NCI-H2171 (cell line): ENCODE data around the gene PHLDB1.

ENCODE experiments used
- DNase-seq: peaks from one replicate; lab custom pipeline; 2025; lab: John Stamatoyannopoulos, UW

PHLDB1 gene

DNA sequence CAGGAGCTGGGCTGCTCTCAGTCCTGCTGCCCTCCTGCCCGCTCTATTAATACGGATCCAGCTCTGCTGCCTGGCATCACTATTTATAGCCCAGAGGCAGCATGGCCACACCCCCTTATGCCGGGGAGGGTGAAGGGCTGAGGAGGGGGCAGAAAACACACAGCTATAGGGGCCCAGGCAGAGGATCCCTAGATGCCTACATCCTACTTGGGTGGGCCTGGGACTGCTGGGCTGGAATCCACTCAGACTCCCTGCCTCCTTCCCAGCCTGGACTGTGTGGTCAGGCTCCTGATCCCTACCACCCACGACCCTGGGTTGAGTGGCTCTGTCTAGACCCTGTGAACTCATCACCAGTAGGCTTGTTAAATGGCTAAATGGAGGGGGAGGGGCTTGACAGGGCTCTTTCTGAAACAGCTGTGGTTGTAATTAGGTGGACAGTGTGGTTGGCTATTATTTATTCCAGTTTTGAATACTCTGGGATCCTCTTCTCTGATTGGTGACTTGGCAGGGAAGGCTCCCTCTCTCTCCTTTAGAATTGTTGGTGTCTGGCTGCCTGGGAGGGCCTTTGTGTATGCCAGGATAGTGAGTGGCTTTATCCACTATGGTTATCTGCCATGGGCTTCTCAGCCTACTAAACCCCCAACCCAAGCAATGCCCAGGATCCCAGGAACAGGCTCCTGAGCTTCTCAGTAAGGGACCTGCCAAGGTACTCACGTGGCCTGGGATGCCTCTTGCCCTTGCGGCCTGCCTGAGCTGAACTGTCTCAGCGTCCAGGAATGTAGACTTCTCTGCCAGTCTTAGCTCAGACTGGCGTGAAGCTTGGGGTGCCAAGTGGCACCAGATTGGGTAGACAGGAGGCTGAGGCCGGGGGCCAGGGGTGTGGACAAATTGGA, 15.2 kb downstream of the PHLDB1 start:
- DNase-seq = no peak

DNA sequence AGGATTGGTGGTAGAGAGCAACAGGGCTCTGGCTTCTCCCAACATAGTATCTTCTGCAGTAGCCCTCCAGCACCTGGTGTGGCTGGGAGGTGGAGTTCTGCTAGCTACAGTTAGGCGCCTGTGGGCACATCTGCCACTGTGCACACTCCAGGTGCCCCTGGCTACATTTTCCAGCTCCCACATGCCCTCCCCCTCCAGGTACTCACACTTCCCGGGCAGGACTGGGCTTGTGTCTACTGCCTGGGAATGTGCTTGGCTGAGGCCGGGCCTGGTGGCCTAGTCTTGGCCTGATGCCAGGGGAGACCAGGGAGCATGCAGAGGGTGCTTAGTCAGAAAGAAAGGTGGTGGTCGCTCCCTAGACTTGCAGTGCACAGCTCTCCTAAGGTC, 15.8 kb downstream of the PHLDB1 start:
- DNase-seq = peak; percentile 69

DNA sequence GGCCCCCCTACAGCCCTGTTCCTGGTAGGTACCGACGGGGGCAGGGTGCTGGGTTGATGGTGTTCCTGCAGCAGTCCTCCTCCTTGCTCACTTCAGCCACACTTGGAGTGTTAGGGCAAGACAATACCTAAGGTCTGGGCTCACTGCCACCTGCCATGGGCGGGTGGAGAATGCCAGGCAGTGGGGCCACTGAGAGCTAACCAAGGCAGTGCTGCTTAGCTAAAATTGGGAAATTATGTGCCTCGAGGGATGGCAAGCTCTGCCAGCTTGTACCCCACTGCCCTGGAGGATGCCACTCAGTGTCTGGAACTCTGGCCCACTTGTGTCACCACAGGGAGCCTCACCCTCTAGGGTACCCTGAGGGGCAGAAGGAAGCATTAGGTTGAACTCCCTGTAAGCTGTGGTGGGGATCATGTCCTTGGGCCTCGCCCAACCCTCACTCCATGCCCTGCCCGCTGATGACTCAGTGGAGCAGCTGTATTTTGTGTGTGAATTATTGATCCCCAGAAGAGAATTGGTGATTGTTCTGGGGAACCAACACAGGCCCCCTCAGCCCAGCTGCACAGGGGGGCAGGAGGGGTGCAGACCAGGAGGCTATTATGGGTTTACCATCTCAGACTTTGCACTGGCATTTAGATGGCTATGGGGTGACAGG, 17.7 kb downstream of the PHLDB1 start:
- DNase-seq = no peak

DNA sequence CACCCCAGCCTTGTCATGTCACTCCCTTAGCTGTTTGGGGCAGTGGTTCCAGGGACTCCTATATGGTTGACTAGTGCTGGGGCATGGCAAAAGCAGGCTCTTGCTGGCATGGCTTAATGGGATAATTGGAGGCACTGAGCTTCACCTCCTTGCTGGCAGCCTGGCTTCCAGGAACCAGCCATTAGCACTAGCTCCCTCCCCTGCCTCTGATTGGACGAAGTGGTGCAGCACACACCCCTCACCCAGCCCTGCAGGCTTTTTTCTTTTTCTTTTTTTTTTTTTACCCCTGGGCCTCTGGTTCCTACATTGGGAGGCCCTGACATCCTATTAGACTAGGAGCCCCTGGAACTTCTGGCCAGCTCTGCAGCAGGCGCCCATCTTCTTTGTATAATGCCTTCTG, 18.6 kb downstream of the PHLDB1 start:
- no peak for DNase-seq

DNA sequence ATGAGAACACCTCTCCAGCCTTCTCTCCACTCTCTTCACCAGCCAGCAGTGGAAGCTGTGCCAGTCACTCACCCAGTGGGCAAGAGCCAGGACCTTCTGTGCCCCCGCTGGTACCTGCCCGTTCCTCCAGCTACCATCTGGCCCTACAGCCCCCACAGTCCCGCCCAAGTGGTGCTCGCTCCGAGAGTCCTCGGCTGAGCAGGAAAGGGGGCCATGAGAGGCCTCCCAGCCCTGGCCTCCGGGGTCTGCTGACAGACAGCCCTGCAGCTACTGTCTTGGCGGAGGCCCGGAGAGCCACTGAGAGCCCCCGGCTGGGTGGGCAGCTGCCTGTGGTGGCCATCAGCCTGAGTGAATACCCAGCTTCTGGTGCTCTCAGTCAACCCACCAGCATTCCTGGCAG, 20.2 kb downstream of the PHLDB1 start:
- DNase-seq = no peak

DNA sequence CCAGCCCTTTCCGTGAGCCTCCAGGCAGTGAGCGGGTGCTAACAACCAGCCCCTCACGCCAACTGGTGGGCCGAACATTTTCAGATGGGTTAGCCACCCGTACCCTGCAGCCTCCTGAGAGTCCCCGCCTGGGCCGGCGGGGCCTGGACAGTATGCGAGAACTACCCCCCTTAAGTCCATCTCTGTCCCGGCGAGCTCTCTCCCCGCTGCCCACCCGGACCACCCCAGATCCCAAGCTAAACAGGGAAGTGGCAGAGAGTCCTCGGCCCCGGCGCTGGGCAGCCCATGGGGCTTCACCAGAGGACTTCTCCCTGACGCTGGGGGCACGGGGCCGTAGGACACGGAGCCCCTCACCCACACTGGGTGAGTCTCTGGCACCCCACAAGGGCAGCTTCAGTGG, 20.6 kb downstream of the PHLDB1 start:
- DNase-seq = no peak

DNA sequence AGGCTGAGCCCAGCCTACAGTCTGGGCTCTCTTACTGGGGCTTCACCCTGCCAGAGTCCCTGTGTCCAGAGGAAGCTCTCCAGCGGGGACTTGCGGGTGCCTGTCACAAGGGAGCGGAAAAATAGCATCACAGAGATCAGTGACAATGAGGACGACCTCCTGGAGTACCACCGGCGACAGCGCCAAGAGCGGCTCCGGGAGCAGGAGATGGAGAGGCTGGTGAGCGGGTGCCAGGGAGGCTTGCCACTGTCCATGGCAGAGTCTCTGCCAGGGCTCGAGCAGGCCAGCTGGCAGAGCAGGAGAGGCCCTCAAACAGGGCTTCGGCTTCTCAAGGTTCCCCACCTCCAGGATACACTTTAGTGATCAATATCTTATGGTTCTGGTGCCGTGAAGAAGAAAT, 21.0 kb downstream of the PHLDB1 start:
- no peak for DNase-seq

DNA sequence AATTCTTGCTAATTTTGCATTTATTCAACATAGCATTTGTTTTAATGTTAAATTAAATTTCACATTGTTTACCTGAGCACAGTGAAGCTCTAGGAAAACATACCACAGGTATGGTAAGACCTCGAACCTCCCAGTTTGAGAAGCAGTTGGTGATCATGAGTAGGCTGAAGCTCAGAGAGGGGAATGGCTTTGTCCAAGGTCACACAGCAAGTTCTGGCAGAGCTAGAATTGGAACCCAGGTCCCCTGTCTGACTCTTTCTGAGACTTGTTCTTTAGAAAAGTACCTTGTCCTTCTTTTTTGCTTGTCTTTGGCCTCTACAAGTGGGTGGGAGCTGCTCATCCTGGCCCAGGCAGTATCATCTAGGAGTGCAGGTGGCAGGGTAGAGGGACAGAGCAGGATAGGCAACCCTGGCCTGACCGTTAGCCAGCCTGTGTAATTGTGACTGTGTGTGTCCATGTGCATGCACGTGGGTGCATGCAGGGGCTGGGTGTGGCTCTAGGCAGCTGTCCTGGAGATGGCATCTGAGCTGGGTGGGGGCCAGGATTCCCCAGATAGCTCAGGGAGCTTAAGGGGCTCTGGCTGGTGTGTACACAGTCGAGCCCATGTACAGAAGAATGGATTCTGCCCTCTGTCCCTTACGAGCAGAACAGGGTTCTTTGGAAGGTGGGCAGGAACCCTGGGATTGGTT, 21.6 kb downstream of the PHLDB1 start:
- DNase-seq = no peak

DNA sequence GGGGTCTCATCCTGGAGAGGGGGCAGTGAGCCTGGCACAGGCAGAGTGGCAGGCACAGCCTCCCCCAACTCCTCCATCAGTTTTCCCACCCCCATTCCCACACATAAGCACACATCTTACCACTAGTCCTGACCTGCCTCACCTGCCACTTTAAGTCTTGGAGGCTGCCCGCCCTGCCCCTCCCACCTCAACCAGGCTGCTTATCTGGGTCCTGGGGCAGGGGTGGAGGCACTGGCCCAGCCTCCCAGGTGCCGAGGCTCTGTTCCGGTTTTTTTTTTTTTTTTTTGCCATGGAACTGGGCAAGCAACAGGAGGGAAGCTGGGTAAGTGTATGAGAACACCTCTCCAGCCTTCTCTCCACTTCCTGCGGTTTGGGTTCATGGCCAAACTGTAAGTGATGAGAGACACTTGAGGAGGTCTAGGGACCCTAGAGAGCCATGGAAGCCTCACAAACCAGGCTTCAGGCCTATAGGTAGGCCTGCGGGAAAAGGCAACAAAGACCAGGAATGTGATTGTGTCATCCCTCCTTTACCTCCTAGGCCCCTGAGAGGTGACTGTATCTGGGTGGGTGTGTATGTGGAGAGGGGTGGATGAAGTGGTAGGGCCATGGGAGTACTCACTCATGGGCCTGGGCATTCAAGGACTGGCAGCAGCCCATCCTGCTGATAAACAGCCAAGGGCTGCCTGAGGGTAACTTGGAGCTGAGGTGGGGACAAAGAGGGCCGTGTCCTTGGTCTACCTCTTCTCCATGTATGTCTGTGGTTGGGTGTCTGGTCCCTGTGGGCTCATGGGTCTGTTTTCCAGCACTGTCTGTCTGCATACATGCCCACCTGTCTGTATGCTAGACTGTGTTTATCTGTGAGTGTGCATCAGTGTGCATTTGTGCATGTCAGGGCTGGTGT, 22.6 kb downstream of the PHLDB1 start:
- DNase-seq = no peak

DNA sequence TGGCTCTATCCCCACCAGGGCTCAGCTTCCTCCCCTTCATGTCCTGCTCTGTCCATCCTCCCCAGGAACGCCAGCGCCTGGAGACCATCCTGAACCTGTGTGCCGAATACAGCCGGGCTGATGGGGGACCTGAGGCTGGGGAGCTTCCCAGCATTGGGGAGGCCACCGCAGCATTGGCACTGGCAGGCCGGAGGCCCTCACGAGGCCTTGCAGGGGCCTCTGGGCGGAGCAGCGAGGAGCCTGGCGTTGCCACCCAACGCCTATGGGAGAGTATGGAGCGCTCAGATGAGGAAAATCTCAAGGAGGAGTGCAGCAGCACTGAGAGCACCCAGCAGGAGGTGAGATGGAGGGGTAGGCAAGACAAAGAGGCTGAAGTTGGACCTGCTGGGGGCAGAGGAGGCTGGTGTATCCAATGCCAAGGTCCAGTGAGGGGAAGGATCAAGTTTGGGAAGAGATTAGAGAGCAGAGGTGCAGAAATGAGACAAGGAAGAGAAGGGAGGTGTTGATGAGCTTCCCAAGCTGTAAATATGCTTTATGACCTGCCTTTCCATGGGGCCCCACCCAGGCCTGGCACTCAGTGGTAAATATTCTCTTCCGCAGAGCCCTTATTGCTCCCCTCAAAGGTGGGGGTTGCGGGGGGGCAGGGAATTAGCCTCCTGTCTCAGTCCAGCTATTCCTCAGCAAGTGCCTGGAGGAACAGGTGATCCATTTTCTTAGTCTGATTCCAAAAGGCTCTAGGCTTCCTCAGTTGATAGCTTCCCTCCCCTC, 23.9 kb downstream of the PHLDB1 start:
- no peak for DNase-seq

DNA sequence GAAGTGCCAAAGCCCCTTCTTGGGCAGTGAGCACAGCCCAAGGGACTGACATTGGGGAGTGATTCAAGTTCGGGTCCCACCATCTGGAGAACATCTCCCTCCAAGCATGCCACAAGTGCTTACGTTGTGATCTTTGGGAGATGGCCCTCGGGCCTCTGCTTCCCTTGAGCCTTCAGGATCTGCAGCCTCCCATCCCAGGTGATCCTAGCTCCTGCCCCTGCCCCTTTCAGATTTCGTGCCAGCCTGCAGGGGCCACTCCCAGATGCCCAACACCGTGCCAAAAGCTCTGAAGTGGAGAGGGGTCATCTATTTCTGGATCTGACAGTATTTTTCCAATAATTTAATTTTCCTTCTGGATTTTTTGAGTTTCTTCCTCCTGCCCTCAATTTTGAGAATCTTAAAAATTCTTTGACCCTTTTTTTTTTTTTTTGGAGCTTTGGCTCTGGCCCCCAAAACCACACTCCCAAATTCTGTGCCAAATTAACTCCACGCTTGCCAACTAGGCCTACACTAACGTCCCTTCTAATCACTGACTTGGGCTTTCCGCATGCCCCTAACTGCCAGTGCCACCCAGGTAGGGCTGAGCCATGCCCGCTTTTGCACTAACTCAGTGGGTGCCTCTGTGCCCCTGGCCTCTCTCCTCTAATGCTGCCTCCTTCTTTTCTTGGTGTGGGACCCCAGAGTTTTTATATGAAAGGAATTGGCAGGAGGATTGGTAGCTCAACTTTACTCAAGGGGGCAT, 25.3 kb downstream of the PHLDB1 start:
- DNase-seq = no peak

DNA sequence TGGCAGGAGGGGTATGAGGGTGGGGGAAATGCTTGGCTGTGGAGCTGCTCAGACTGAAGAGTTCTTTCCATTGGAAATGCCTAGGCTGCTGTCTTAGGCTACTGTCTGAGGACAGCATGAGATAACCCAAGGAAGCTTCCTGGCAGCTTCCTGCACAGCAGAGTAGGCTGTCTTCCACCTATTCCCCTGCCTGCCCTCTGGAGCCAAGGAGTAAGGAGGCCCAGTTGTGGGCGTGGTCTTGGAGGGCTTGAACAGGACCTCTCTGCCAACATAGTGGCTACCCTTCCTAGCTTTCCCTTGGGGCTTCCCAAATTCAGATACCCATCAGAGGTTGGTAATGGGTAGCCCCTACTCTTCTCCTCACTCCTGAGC, 25.9 kb downstream of the PHLDB1 start:
- no peak for DNase-seq

DNA sequence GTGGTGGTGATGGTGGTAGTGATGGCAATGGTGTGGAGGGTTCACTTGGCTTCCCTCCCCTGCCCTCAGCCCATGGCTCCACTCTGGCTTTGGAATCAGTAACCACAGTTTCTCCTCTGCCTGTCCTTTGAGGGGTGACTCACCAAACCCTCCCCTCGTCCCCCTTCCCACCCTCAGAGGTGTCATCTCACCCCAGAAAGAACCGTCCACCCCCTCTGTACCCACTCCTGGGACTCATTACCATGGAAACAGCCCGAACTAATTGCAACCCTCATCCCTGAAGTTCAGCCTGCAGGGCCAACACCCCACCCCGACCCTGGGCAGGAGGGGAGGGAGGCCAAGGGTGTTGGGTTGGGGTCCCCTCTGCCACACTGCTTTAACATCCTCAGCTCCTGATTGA, 26.6 kb downstream of the PHLDB1 start:
- no peak for DNase-seq

DNA sequence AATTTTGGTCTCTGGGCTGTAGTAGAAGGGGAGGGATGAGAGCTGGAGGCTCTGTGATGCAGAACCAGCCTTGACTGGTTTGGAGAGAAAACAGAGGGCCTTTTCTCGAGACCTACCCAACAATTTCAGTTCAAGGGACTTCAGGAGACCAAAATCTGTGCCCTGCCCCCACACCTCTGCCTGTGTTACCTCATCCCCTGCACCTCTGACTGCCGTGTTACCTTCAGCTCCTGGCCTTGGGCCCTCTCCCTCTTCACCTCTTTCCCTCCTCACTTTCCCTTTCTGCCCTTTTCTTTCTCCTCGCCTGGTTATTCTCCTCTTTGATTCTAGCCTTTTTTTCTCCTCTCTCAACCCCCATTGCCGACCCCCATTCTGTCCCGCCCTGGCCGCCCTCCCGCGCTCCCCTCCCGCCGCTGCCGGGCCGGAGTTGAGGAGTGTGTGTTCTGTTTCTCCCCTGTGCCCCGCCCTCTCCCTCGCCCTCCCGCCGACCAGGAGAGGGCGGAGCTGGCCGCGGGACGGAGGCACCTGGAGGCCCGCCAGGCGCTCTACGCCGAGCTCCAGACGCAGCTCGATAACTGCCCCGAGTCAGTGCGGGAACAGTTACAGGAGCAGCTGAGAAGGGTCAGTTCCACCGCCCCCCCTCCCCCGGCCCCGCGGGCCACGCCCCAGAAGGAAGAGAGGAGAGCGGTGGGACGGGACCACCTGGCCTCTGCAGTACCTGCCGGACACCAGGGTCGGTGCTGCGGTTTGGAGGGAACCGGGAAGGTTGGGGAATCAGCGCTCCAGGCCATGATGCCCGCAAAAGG, 27.2 kb downstream of the PHLDB1 start:
- DNase-seq = peak; percentile 47

DNA sequence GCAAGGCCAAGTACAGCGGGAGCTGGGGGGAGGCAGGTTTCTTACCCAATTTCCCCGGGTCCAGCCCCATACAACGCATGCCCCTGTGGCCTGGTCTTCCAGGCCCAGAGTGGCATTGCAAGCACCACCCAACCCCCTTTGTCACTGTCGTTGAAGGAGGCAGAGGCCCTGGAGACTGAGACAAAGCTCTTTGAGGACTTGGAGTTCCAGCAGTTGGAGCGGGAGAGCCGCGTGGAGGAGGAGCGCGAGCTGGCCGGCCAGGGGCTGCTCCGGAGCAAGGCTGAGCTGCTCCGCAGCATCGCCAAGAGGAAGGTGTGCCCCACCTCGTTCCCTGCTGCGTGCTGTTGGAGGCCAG, 27.8 kb downstream of the PHLDB1 start:
- DNase-seq = no peak

DNA sequence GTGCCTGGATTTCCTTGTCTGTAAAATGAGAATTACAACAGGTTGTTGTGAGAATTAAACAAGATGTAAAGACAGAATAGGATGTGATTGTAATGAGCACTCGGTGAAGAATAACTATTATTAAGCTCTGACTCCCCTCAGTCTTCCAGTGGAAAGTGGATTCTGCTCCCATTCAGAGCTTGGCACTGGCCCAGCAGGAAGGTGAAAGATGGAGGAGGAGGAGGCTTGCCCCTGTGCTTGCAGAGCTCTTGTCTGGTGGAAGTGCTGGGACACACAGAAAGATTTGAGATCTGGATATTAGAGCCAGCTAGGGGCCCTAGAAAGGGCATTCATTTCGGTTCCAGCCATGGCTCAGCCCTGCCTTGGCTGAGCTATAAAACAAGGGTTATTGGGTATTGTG, 28.2 kb downstream of the PHLDB1 start:
- no peak for DNase-seq

DNA sequence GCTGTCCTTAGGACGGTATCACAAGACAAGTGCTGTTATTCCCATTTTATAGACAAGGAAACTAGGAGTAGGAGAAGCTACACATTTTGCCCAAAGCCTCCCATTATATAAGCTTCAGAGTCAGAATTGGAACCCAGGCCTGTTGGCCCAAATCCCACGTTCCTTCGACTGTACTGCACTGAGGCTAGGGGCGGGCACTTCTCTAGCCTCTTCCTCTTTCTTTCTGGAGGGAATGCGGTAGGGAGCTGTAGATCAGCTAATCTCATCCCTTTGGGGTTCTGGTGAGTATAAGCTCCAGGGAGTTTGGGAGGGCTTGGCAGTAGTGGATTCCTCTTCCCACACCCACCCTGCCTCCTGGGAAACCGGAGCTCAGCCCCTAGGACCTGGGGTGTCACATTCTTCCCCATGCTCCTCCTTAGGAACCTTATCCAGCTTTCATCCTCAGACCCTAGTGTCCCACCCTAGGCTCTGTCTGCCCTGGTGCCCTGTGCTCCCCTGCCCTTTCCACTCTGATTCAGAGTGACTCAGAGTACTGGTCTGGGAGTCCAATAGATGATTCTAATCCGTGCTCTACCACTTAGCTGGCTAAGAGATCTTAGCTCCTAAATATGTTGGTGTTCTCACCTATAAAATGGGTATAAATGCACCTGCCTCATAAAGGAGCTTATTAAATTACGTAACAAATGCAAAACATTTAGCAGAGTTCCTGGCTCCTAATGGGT, 29.3 kb downstream of the PHLDB1 start:
- no peak for DNase-seq

DNA sequence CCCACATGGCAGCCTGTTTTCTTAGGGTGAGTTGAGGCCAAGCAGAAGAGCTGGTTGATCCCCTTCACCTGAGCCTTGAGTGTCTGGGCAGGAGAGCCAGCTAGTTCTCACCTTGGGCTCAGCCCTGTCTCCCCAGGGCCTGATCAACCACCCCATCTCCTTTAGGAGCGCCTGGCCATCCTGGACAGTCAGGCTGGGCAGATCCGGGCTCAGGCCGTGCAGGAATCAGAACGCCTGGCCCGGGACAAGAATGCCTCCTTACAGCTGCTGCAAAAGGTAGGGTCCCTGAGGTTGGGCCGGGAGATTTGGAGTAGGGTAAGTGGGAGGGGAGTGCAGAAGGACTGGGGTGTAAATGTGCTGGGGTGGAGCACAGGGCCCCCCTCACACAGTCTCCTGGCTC, 31.3 kb downstream of the PHLDB1 start:
- no peak for DNase-seq

DNA sequence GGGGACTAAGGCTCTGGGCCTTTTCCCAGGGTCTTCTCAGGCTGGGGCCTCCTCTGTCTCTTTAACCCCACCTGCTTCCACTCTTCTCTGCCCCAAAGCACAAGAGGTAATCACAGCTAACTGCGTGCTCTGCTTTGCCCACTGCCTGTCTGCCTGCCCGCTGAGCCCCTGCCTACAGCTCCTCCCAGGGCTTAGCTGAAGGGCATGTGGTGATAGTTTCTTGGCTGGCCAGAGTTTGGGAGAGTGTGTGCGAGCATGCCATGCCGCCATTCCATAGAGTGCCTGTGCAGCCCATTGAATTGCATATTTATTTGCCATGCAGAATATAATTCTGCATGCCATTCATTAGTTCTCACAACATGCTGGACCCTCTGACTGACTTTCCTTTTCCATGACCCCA, 32.5 kb downstream of the PHLDB1 start:
- no peak for DNase-seq
